IPS DF 19.7 (cell line): Measurements from ENCODE around the gene HIVEP3.
"Not testable (repeated sequence)": the region's sequence is repeated elsewhere in the genome, so short reads cannot be mapped to it uniquely, and the experiment has no call there.

Source experiments
- DNase-seq: peaks from one replicate; pipeline ENCODE4 v3.0.0-alpha.2; 2013; ENCODE audit warnings: low read depth, low spot score

The HIVEP3 gene

DNA sequence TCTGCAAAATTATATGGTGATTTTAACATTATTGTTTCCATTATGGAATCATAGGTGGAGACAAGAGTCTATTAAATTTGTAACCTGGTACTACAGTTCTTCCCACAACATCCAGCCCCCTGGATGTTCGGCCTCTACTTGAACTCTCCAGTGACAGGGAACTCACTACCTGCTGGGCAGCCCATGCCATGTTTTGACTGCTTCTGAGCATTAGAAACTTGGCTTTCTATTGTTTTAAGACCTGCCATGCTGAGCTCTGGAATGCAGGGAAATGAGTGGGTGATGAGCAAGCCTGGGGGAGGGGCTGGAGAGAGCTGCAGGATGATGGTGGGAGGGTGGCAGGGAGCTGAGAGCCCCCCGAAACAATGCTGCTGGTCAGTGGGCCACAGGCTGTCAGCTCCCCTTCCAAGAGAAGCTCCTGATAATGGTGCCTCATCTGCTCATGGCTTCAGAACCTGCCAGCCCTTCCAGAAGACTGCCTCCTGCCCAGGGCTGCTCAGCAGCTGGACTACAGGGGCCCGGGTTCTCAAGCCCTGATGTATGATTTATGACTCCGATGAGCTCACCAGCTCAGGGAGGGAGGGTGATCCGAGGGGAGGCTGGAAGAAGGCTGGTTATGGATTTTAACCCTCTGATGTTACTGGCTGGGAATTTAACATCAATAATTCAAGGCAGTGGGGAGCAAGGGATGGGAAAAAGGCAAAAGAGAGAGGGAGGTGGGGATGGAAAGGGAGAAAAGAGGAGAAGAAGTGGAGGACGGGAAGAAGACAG lies 205.0 kb downstream of the HIVEP3 start:
- peak; percentile 3 for DNase-seq

DNA sequence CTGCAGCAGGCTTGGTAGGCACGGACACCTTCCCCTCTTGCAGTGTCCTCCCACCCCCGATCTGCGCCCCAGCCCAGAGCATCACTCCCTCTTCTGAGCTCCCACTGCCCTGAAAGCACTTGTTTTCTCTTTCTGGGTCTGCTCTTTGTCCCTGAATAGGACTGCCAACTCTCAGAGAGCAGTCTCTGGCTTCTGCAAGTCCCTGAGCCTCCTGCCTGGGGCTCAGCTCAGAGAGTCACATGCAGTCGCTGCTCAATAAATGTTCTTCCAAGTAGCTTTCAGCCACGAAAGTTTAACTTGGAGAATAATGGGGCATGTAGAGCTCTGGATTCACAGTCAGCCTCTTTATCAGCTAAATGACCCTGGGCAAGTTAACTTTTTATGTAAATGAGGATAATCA lies 205.6 kb downstream of the HIVEP3 start:
- no peak for DNase-seq

DNA sequence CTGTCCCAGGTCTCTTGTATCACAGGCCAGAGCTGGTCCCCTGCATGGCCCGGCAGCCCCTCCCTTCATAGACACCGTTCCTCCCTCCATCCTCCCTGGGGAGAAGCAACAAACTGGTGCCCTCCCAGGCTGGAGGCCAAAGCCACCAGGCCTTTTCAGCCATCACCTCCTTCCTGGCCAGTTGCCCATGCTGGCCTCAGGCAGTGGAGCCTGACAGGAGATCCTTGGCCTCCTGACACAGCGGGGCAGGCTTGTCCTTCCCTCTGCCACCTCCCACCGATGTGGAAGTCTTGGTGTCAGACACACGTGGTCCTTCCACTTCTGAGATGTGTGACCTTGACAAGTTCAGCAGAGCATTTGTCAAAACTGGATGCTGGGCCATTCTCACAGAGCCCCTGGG lies 206.0 kb downstream of the HIVEP3 start:
- no peak for DNase-seq

DNA sequence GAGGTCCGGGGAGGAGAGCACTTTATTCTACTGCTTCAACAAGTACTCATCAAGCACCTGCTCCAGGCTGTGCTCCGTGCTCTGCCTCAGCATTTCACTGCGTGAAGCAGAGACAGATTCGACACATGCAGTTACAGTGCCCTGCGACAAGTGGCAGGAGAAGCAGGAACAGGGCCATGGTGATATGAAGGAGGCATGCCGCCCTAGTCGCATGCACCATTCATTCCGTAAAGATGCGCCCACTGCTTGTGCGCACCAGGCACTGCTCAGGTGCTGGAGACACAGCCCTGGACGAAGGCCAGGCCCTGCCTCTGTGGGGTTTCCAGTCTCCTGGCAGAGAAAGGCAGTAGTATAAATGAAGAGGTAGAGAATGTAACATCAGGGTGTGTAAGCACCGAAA lies 206.6 kb downstream of the HIVEP3 start:
- no peak for DNase-seq

DNA sequence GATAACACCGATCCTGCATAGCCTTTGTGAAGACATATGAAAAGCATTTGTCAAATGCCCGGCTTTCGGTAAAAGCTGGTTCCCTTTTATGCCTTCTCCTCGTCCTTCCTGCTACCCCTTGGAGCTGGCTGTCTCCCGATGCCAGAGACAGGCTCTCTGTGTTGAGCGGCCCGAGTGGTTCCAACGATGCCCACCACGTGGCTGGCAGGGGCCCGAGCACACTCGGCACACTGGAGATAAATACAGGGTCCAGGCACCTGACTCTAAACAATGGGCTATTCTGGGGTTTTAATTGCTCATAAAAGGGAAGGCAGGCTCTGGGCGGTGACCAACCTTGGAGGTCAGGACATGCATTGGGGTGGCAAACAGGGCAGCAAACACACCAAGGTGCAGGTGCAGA lies 207.1 kb downstream of the HIVEP3 start:
- DNase-seq: no peak

DNA sequence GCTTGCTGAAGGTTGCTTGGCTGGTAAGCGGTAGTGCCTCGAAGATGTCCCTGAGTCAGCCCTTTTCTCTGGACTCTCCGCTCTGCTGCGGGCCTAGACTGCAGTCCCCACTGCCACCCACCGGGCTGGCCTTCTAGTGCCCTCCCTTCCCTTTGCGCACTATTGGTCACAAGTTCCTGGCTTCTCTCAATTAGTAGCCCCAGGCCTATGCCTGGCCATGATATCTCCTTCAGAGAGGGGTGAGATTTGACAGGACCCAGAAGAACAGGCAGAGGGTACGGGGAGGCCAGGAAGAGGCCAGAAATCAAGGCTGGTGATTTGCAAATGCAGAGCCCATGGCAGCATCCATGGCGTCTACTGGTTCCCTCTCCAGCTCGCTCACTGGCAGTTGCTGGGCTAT lies 207.7 kb downstream of the HIVEP3 start:
- DNase-seq: no peak

DNA sequence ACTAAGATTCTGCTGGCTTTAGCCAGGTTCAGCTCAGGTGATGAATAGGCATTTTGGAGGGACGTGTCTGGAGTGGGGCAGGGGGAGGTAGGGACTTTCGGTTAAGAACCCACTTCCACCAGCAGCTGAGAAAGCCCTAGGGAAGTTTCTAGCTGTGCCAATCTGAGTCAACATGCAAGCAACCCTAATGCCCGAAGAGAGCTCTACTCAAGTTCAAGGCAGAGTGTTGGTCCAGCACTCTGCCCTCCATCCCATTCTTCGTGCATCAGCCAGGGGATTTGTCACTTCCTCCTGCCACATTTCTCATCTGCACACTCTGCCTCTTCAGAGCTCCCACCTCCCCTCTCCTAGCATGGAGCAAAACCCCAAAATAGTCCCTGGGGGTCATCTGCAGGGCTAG lies 208.8 kb downstream of the HIVEP3 start:
- DNase-seq: no peak

DNA sequence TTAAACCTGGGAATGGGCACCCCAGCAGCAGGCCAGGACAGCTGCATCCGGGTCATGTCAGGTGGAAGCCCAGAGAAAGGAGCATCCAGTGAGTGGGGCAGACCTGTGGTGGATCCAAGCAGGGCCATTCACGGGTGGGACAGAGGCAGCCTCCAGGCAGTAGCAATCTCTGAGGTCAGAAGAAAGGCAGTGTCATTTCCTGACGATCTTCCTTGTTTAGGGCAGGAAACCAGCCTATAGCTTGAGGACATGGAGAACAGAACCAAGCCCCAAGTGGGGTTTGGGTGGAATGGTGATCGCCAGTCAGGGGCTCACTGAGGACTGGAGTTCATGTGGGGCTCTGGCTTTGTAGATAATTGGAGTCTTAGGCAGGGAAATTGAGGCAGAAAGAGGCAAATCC lies 209.4 kb downstream of the HIVEP3 start:
- no peak for DNase-seq

DNA sequence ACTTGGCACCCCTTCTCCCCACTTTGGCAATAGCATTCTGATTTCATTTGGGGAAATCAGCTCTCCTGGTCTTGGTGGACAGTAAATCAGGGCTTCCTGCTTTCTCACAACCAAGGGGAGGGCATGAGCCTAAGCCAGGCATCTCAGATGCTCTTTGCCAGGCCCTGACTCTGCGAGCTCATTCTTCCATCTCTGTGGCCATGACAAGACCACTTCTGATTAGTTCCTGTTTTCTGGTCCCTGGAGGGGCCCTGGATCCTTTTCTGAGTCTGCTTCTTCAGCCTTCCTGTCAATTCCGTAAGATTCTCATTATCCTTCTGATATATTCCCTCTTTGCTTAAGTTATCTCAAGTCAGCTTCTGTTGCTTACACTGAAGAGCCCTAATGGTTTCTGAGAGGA lies 210.4 kb downstream of the HIVEP3 start:
- no peak for DNase-seq

DNA sequence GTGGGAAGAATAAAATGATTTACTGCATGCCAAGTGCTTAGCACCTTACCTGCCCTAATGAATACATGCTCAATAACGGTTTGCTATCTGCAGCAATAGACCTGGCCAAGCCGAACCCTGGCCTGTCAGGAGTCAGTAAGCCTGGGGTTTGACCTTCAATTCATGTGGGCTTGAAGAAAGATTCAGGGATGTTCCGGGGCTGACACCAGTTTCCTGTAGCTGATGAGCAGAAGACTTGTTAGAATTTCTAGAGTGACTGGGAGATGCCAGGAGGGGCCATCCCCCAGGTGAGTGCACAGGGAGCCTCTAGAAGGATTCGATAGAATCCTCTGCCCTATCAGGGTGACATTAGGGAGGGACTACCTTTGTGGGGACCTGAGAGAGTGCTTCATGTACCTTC lies 210.9 kb downstream of the HIVEP3 start:
- no peak for DNase-seq

DNA sequence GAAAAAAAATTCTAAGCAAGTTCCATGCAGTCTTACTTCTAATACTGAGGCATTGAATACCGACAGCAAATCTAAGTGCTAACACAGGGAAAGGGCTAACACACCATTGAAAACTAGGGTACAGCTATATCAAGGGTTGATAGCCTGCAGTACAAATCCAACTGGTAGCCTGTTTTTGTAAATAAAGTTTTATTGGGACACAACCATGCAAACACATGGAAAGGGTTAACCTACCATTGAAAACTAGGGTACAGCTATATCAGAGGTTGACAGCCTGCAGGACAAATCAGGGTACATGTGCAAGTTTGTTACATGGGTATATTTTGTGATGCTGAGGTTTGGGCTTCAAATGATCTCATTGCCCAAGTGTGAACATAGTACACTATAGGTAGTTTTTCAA lies 212.9 kb downstream of the HIVEP3 start:
- no peak for DNase-seq

DNA sequence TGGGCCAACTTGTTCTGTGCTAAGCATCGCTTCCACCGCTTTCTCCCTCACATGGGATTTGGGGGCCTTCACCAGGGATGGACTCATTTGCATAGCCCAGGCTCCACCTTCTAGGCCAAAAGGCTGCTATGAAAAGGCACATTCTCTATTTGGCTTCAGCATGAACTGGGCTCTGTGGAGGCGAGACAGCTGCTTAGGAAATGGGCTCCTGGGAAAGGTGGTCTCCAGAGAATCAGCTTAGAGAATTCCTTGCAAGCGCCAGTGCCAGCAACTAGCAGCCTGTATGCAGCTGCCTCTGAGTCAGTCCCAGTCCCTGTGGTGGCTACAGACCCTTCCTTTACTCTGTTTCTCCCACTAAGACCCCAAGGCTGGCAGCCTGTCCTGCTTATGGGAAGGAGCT lies 214.5 kb downstream of the HIVEP3 start:
- DNase-seq: no peak

DNA sequence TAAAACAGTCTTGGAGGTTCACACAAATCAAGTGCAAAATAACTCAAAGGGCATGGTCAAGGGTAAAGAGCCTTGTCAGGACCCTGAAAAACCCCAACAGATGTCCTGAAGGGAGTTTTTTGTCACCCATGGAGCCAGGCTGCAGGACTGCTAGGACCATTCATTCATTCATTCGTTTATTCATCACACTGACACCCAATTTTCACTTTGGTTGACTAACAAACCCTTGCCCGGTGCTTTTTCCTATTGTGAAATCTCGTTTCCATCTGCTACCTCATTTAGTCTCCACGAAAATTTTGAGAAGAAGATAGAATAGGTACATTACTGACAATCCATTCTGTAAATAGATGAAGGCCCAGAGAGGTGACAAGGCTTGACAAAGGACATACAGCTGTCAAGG lies 216.0 kb downstream of the HIVEP3 start:
- DNase-seq: no peak

DNA sequence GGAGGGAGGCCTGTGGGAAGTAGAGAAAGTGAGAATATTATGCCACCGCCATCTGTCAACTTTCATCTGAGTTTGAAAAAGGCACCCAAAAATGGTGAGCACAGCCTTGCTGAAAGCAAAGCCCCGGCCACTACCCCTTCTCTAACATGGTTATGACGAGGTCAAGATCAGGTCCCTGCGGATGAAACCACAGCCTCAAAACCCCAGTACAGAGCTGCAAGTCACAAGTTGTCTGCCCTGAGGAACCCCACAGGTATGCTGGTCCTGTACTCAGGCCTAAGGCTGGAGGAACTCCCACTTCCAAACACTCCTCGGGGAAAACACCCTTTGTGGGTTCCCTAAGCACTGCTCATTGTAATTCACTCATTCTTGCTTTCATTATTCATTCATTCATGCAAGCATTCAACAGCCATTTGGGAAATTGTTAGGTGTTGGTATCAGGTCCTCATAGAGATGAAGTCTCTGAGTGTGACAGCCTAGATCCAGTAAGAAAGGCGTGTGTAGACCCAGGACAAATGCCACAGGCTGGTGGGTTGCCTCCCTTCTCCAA lies 217.7 kb downstream of the HIVEP3 start:
- no peak for DNase-seq

DNA sequence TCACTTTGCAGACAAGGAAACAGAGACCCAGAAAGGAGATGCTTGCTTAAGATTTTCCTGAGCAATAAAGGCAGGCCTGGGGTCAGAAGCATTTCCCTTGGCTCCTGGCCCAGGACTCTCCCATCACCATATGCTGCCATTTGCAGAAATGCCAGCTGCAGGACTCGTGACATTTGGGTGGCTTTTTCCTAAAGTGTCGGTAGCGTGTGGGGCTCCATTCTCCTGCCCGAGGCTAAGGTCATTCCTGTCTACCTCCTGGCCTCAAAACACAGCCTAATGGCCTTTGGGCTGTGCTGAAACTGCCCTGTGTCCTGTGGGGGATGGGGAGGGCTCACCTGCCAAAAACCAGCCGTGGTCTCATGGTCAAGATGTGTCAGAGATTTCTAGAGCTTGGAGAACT lies 218.1 kb downstream of the HIVEP3 start:
- DNase-seq: no peak

DNA sequence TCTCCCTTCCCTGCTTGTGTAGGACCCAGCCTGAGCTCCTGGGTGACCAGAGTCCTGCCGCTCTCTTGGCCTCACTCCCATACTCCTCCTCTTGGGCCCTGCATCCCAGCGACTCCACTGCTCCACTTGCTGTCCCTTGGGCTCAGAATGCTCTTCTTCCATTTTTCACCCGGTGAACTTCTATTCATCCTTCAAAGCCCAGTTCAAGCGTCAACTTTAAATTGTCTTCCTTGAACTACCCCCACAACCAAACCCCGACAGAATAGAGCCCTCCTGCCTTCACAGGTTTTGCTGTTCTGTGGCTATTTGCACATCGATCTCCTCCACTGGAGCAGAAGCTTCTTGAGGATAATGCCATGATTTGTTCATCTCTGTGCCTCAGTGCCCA lies 218.9 kb downstream of the HIVEP3 start:
- no peak for DNase-seq

DNA sequence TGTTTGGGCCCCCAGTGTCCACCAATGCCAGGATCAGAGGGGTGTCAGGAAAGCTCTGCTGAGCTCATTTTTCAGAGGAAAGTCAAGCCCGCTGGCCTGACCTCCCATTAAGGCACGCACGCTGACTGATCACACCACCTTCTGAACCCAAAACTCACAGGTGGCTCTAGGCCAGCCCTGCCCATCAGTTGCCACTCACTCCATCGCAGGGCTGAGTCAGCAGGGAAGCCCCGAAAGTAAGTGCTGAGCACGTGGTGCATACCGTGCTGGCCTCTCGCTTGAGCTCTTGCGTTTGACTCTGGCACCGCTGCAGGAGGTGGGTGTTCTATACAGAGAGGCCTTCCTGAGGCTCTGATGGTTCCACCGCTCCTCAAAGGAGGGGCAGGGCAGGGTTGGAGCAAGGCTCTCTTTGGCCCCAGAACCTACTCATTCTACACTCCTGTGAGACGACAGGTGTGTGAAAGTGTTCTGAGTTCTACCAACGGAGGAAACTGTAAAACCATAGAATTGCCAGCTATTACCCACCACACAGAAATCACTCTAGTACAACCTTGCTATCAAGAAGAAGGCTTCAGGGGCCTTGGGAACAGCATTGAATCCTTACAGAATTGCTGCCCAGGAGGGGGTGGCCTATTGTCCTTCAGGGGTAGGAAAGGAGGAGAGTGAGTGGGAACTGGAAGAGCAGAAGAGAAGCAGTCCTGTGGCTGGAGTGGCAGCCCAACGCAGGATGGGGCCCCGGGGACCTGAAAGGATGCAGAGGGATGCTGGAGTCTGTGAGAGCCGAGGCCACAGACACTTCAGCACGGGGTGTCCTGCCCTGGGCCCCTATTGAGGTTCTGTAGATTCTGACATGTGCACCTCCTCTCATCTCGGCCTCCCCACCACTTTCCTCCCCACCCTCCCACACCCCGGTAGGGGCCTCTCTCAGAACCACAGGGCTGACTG lies 219.5 kb downstream of the HIVEP3 start:
- DNase-seq: no peak

DNA sequence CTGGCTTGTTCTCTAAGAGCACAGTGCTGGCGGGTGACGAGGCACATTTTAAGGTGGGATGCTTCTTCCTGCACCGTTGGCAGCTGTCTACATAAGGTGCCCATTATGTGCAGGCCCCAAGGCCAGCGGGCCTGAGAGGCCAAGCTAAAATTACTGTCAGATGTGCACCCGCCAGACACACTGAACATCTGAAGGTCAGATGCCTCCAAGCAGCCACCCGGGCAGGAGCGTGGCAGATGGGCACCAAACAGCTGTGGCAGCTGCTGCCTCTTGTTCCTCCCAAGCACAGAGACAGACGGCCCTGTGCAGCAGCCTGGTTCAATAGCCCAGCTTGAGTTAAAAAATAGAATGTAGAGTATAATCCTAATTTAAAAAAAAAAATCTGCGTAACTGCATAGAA lies 222.3 kb downstream of the HIVEP3 start:
- DNase-seq: no peak

DNA sequence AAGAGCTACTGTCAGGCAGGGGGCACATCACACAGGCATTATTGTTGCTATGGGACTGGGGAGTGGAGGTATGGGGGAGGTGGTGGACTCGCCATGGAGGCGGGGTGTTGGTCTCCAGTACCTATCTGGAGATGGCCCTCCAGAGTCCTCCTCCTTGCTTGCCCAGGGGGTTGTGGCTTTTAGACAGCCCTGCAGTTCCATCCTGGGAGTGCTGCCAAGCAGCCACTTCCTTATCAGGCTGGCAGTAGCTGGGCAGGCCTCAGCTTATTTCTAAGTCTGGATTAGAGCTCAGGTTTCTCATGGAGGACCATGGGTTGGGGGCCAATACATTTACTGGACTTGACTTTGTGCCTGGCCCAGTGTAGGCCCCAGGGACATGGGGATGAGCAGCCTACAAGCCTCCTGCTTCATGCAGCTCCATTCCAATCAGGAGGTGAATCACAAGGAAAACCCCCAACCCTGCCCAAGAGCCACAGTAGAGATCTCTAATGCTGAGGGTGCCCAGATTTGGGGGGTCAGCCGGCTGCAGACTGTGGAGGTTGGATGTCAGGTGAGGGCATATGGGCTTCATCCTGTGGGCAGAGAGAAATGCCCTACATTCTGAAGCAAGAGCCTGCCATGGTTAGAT lies 223.5 kb downstream of the HIVEP3 start:
- no peak for DNase-seq

DNA sequence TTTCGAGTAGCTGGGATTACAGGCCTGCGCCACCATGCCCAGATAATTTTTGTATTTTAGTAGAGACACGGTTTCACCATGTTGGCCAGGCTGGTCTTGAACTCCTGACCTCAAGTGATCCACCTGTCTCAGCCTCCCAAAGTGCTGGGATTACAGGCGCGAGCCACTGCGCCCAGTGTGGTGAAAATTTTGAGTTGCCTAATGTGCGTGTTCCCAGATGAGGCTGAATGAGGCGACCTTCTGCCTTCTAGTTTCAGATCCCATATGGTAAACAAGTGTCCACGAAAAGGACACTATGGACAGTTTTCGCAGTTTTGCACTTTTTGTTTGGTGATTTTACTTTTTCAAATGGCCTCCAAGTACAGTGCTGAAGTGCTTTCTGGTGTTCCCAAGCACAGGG lies 226.8 kb downstream of the HIVEP3 start:
- not testable (repeated sequence) for DNase-seq

DNA sequence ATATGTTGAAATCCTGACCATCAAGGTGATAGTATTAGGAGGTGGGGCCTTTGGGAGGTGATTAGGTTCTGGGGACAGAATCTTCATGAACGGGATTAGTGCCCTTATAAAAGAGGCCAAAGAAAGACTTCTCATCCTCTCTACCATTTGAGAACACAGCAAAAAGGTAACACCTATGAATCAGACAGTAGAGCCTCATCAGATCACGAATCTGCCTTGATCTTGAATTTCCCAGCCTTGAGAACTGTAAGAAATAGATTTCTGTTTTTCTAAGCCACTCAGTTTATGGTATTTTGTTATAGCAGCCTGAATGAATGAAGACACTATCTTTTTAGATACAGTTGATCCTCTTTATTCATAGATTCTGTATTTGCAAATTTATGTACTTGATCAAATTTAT lies 227.3 kb downstream of the HIVEP3 start:
- DNase-seq: no peak

DNA sequence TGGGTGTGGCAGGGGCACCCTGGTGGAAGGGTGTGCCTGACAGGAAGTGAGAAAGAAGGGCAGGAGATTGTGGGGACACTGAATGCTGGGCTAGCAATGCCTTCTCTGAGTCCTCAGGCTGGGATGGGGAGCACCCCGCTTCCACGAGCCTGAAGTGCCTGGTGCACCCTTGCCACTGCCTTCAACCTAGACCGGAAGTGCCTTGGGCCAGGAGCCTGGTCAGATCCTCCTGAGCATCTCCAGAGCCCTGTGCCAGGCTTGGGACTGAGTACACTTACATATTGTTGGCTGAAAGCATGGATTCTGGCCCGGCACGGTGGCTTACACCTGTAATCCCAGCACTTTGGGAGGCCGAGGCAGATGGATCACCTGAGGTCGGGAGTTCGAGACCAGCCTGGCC lies 228.4 kb downstream of the HIVEP3 start:
- DNase-seq: no peak
